ENCODE data around the gene TIGD1.

TIGD1 gene

DNA sequence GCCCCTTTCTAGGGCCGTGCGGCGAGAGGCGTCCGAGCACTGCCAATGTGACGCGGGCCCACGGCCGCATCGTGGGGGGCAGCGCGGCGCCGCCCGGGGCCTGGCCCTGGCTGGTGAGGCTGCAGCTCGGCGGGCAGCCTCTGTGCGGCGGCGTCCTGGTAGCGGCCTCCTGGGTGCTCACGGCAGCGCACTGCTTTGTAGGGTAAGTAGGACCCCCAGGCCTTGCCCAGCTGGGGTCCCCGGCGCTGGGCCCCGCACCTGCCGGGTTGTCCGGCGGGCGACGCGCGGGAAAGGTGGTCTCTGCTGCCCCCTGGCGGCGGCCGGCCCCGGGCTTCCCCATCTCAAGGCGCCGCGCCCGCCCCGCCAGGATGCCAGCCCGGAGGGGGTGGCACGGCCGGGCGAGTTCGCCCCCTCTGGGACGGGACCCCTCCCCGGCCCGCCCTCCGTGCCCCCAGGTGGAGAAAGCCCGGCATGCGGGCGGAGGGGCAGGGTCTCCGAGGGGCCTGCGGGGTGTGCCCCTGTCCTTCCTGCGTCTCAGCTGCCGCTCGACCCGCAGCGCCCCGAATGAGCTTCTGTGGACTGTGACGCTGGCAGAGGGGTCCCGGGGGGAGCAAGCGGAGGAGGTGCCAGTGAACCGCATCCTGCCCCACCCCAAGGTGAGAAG is 28.3 kb downstream of the TIGD1 start:
- no peak for DNase-seq

DNA sequence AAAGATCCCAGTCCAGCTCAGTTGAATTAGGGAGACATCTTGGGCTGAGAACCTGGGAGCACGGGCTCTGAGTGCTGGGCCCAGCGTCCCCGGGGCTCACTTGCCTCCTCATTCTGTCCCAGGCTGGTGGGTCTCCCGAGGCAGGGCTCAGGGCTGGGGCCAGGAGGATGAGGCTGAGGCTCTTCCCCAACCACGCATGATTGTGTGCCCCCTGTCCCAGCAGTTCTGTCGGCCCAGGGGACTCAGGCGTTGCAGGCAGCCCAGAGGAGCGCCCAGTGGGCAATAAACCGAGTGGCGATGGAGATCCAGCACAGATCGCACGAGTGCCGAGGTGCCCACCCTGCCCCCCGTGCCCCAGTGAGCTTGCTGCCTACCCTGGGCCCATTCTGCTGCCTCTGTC is 29.3 kb downstream of the TIGD1 start:
- no peak for DNase-seq

DNA sequence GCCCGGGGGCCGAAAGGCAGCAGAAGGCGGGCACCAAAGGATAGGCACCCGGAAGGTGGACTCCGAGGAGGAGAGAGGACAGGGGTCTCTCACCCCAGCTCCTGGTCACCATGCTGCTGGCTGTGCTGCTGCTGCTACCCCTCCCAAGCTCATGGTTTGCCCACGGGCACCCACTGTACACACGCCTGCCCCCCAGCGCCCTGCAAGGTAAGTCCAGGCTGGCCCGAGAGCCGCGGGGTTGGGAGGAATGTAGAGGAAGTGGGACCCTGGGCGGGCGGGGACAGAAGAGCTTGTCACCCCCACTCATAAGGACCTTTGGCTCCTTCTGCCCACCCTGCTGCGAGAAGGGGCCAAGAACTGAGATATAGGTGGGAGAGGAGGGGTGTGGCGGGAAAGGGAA is 29.9 kb downstream of the TIGD1 start:
- no peak for DNase-seq

- no peak for DNase-seq
Measured at GRCh38 chr2:232519581-232520438, 30.5 kb downstream of the TIGD1 start, which contains the start of gene PRSS56. TSS of gene PRSS56 (plus strand) at chr2:232520388. CDS start at chr2:232520599, 211 bp downstream.

DNA sequence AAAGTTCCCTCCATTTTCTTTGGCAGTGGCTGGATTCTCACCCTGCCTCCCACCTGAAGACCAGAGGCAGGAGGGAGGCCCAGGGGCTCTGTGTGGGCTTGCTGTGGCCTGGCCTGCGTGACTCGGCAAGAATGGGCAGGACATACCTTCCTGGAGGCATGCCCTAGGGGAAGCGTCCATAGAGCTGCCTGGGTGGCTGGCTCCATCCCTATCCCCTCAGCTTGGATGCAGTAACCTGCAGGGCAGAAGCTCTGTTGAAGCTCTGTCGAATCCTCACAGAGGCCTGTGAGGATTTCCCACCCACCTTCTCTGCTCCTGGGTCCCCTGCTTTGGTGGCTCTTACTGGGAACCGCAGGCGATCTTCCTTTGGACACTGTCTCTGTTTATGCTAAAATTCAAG is 31.5 kb downstream of the TIGD1 start:
- no peak for DNase-seq

DNA sequence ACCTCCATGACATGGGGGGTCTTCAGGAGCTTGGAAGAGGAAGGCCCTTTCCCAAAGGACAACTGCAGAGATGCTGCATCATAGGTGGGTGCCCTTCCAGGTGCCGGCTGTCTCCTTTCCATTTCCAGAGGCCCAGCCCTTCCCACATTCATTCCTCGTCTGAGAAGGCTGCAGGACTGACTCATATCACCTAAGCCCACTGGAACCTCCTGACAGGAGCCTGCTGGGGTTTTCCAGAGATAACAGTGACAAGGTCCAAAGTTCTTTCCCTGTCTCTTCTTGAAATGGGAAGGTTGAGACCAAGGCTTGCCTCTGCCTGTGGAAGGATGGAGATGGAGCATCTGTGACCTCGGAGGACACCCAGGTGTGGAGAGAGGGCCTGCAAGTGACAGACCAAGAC is 33.8 kb downstream of the TIGD1 start:
- no peak for DNase-seq

DNA sequence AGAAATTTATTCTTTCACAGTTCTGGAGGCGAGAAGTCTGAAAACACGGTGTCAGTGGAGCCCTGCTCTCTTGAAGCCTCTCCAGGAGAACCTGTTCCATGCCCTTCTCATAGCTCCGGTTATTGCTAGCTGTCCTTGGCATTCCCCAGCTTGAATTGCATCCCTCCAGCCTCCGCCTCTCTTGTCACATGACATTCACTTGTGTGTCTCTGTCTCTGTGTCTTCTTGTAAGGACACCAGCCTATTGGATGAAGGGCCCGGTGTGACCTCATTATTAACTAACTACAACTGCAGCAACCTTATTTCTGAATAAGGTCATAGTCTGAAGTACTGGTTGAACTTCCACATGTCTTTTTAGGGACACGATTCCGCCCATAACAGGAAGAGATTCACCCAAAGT is 34.7 kb downstream of the TIGD1 start:
- no peak for DNase-seq

DNA sequence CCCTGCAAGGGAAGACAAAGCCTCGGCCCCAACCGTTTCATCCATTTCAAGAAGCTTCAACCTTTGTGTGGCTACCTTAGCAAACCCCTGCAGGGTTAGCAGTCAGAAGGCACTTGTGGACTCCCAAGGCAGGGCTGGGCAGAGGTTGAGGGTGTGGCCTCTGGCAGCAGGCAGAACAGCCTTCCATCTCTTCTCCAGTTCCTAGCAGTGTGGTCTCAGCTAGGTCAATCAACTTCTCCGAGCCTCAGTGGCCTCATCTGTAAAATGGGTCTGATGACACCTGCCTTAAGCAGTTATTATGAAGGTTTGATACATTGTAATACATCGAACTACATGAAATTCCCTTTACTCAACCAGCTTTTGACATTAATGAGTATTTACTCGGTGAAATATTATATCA is 37.0 kb downstream of the TIGD1 start:
- no peak for DNase-seq

DNA sequence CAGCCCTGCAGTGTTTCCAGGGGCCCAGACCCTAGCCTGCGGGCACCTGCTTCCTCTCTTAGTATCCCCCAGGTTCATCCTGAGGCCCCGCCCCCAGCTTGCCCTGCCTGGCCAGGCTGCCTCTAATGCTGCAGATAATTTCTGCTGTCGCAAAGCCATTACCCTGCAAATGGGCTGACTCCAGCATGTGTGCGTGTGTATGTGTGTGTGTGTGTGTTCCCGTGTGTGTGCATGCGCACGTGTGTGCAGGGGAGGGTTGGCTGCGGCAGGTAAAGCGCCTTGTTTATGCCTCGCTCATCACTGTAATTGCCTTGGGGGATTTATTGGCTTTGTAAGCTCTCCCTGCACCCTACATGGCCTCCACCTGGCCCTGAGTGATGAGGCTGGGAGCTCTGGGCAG is 37.8 kb downstream of the TIGD1 start:
- DNase-seq: no peak

DNA sequence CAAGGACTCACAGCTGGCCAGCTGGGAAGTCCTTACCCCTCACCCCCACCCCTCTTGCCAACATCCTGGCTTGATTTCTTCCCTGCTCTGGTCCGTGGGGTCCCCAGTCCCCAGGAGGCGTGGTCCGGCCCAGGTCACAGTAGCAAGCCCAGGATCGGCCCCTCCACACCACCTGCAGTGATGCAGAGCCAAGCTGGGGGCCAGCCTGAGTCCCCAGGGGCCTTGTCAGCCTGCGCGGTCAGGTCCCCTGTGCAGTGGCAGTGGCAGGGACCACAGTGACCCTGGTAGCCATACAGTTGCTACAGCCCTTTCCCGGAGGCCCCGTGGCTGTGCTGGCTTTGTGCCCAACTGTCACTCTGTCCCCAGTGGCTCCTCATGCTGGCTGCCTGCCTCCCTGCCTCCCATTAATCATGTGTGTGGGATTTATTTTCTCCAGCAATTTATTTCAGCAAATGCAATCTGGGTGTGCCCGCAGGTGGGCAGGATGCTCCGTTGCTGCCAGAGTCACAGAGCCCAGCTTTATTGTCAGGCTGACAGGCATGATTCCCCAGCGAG is 38.9 kb downstream of the TIGD1 start:
- DNase-seq: no peak

GRCh38 chr2:232508251-232508650 is 42.1 kb downstream of the TIGD1 start:
- DNase-seq: no peak

GRCh38 chr2:232506709-232507108 is 43.6 kb downstream of the TIGD1 start:
- DNase-seq: no peak

- DNase-seq: no peak
Measured at GRCh38 chr2:232505856-232506255, 44.5 kb downstream of the TIGD1 start.

DNA sequence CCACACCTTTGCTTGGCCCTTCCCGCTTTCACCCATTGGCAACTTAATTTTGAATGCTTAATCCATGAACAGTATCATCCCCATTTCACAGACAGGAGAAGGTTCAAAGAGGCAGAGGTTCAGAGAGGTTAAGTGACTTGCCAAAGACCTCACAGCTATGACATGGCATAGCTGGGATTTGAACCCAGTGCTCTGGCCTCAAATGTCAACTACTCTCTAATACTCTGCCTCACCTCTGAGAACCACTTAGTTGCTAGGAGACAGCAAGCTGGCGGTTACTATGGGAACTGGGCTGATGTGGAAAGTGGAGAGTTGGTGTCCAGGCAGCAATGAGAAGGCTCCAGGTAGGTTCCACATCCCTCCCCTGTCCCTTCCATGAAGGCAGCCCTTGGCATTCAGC is 45.9 kb downstream of the TIGD1 start:
- no peak for DNase-seq

- no peak for DNase-seq
Measured at GRCh38 chr2:232503809-232504323, 46.5 kb downstream of the TIGD1 start.

DNA sequence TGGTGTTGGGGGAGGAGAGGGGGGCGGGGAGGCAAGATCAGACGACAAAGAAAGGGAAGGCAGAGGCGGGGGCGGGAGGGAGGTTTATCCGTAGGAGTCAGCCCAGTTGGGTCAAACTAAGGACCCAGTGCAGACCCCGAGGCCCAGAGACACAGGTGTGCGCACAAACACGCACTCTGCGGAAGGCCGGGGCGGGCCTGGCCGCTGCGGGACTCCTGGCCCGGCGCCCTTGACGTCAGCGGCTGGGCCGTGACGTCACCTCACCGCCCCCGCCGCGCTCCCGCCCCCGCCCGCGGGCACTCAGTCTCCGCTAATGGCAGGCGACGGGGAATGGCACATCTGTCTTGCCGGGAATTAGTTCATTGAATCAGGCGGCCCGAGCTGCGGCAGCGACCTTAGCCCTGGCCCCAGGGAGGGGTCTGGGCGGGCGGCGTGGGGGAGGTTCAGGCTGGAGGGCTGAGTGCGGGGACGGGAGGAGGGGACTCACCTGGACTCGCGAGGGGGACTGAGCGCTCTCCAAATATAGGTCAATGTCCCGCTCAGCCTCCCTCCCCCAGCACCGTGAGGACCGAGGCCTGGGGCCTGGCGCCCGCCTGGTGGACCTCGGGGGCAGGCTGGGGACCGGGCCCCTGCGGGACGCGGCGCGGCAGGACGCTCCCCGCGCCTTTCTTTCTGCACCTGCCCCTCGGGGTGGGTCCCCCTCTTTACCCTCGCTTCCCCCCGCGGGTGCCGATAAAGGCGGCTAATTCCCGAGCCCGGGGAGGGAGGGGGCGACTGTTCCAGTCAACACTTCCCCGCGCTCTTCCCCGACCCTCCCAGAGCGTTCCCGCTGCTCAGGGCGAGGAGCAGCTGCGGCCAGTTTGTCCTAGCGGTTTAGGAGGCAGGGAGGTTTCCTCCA is 47.2 kb downstream of the TIGD1 start:
- no peak for DNase-seq

GRCh38 chr2:232502511-232502910 is 47.8 kb downstream of the TIGD1 start:
- no peak for DNase-seq

GRCh38 chr2:232501794-232502390 is 48.5 kb downstream of the TIGD1 start:
- no peak for DNase-seq

- DNase-seq: no peak
Measured at GRCh38 chr2:232501331-232501771, 49.0 kb downstream of the TIGD1 start.

DNA sequence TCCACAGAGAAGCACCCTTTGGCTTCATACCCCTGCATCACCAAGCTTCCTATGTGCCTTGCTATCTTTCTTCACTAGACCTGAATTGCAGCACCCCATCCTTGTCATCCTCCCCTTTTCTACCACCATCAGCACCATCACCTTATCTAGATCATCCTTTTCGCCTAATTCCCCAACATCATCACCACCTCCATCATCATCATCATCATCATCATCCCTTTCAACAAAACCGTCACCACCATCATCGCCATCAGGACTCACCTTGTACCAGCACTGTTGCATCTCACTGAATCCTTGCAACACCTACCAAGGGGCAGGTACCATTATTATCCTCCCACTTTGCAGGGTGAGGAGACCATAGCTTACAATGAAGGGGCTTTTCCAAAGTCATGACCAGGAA is 51.9 kb downstream of the TIGD1 start:
- DNase-seq: no peak
